Activated CD8-positive, alpha-beta T cell treated with anti-CD3 and anti-CD28 coated beads, Interleukin-2, amount 10 ng/mL, durations not matched to agents 7 days and 5 days (primary cell): Measurements from ENCODE around the gene ATF6. TPM values are rescaled to one million over a fixed set of nuclear protein-coding genes. Genes with fewer than 3 reads are reported as not detected.

Experiments used
- ATAC-seq: fragments of 150-1000 bp; cut with Tn5 transposase; one replicate; pipeline ENCODE4 v1.10.0; 2021; ENCODE audit warnings: moderate library complexity
- CTCF ChIA-PET: fragments of 350-600 bp; sonication (Branson Sonifier 250); formaldehyde crosslinking; loops from one replicate; lab custom pipeline; 2021; ENCODE audit warnings: antibody characterized with exemption; lab: Charles Lee
- POLR2A ChIA-PET: fragments of 350-600 bp; sonication (Branson Sonifier 250); formaldehyde crosslinking; loops from one replicate; lab custom pipeline; 2021; ENCODE audit warnings: antibody characterized with exemption; lab: Charles Lee
- DNase-seq: peaks from one replicate; pipeline ENCODE4 v3.0.0-alpha.2; 2020
- H3K27ac Mint-ChIP-seq: one replicate; pipeline ENCODE4 v1.8.0; 2021; ENCODE audit warnings: mild to moderate bottlenecking, mixed read lengths
- H3K27me3 Mint-ChIP-seq: one replicate; pipeline ENCODE4 v1.8.0; 2021; ENCODE audit warnings: low read depth, mixed read lengths
- H3K36me3 Mint-ChIP-seq: one replicate; pipeline ENCODE4 v1.8.0; 2021; ENCODE audit warnings: low read depth, mixed read lengths
- H3K4me1 Mint-ChIP-seq: one replicate; pipeline ENCODE4 v1.8.0; 2021; ENCODE audit warnings: low read depth, mixed read lengths
- H3K4me3 Mint-ChIP-seq: one replicate; pipeline ENCODE4 v1.8.0; 2021; ENCODE audit warnings: mild to moderate bottlenecking, mixed read lengths
- H3K9me3 Mint-ChIP-seq: one replicate; pipeline ENCODE4 v1.8.0; 2022; ENCODE audit warnings: mixed read lengths; ENCODE audit not compliant: insufficient read depth
- total RNA-seq, 2 experiments: library from RNA; stranded (reverse); gene quantifications; one replicate each; pipeline ENCODE4 v1.2.3, GENCODE V29; 2021

Gene ATF6
- total RNA-seq, 2 experiments from 2014 or later, result 15.2 to 17.1 TPM

DNA sequence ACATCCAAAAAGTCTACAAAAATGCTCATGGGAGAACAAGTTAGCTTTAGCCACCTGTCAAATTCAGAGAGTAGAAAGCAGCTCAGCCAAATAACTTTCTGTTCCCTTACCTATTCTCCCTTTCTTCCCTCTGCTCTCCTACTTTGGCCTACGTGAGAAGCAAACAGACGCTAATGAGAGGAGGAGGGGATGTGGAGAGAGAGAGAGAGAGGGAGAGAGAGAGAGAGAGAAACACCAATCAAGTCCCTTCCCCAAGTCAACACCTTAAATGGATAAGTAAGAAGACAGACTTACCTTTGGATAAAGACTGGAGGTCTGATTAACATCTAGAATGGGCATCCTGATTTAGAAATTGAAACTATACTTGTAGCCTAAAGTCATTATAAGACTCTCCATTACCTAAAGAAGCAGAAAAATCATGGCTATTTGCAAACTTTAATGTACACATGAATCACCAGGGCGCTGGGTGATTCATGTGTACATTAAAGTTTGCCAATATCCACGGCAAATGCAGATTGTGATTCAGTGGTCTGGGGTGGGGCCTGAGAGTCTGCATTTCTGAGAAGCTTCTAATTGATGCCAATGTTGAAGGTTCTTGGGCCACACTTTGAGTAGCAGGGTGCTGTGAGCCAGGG, 29.7 kb upstream of the ATF6 start:
- H3K27ac Mint-ChIP-seq, result no peak overlapping the region
- ATAC-seq (no peak), DNase-seq (no peak)
- no peaks in the 10 kb centered on the region for H3K9me3 Mint-ChIP-seq
- H3K36me3 Mint-ChIP-seq, result no peaks in the 10 kb centered on the region
- ChIA-PET POLR2A (interaction anchor here (0.9 to 4.8 kb wide), 2 partner anchors 10 to 14 kb away, joined by 4 to 21 read pairs; partner anchors contain the start of gene DUSP12), CTCF (interaction anchor here (1.0 to 9.4 kb wide), 7 partner anchors 8 to 252 kb away, joined by 3 to 103 read pairs (median 3); partner anchors contain the start of gene DUSP12)
- H3K4me3 Mint-ChIP-seq, result no peak overlapping the region
- H3K27me3 Mint-ChIP-seq, result peaks cover 12% of the 10 kb centered on the region
- H3K4me1 Mint-ChIP-seq, result peaks cover 45% of the 10 kb centered on the region

DNA sequence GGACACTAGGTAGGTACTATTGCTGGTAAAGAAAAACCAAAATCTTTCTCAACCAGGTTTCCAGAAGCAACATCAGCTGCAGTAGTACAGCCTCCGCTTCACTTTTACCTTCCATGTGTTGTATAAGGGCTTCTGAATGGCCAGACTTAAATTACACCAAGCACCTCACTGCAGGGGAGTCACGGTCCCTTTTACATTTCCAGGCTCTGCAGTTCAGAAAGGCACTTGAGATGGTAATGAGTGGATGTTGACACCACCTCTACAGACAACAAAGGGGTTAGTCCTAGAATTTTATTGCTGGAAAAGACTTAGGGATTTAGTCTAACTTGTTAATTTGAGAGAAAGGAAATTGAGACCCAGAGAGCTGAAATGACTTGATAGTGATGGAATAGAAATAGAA, 28.5 kb upstream of the ATF6 start:
- DNase-seq, result no peak
- peaks cover 43% of the 10 kb centered on the region for H3K4me1 Mint-ChIP-seq
- H3K36me3 Mint-ChIP-seq, result no peaks in the 10 kb centered on the region
- peaks cover 4% of the 10 kb centered on the region for H3K27me3 Mint-ChIP-seq
- ATAC-seq, result no peak
- H3K9me3 Mint-ChIP-seq, result no peaks in the 10 kb centered on the region
- POLR2A ChIA-PET, result interaction anchor here (0.9 to 4.8 kb wide), 2 partner anchors 11 to 12 kb away, joined by 4 to 21 read pairs; partner anchors contain the start of gene DUSP12
- H3K27ac Mint-ChIP-seq, result no peak overlapping the region
- no peak overlapping the region for H3K4me3 Mint-ChIP-seq
- CTCF ChIA-PET, result interaction anchor here (0.9 to 9.4 kb wide), 16 partner anchors 10 to 512 kb away, joined by 3 to 103 read pairs (median 4); partner anchors contain the start of genes DUSP12, FCGR2A, HSPA6 and TOMM40L

DNA sequence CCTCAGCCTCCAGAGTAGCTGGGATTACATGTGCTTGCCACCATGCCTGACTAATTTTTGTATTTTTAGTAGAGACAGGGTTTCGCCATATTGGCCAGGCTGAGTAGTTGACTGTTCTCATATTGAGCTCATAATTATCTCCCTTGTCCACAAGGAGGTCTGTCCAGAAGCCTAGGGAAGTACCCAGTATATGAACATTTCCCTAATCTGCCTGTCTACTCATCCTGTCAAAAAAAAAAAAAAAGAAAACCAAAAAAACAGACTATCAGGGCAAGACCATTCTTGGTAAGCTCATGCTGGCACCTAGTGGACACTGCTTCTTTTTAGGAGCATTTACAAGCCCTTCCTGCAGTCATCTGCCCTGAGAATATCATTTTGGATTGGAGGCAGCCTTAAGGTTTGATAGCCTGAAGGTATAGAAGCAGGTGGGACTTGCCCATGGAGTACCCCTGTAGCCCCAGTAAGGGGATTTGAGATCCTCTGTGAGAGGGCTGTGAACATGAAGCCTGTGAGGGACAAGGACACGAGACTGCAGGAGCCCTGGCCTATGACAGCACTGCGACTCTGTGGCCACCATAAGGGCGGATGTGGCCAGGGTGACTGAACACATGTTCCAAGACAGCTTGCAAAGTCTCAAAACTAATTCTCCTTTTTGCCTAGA, 27.4 kb upstream of the ATF6 start:
- DNase-seq, result peak; percentile 84
- no peaks in the 10 kb centered on the region for H3K36me3 Mint-ChIP-seq
- H3K4me3 Mint-ChIP-seq, result peak overlapping the region; percentile 37
- ChIA-PET CTCF (interaction anchor here (0.8 to 9.4 kb wide), 26 partner anchors 11 to 513 kb away, joined by 3 to 103 read pairs (median 4); partner anchors contain the start of genes DUSP12, FCGR2A, HSPA6 and TOMM40L), POLR2A (interaction anchor here (1.0 to 4.8 kb wide), 3 partner anchors 11 to 199 kb away, joined by 5 to 21 read pairs (median 6); partner anchors contain the start of gene DUSP12)
- peak; percentile 85 for ATAC-seq
- H3K27ac Mint-ChIP-seq, result peak overlapping the region; percentile 88
- H3K27me3 Mint-ChIP-seq, result no peaks in the 10 kb centered on the region
- H3K4me1 Mint-ChIP-seq, result peaks cover 52% of the 10 kb centered on the region
- no peaks in the 10 kb centered on the region for H3K9me3 Mint-ChIP-seq

DNA sequence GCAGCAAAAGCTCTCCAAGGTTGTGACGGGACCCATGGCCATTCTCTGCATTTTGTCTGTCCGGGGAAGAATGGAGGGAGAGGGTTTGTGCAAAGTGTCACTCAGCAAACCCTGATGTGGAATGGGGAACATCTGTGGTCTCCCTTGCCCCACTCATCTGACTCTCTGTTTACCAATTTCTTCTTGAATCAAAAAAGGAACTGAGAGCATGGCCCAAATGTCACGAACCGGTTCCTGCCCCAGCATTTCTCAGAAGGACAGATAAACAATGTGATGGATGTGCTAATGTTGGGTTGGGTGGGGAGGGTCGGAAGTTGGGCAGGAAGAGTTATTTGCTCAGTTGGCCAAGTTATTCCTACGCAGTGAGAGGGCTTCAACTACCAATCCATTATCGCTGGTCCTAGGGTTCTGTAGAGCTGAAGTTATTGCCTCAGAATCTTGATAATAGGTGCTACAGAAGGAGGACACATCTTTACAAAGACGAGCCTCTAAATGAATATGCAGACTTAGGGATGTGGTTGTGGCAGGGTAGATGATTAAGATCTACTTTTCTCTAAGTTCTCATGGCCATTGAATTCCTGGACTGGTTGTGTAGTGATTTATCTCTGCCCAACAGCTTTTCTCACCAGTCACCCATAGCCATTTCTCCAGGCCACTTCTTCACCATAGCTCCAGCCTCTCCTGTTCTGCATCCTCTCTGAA, 26.1 kb upstream of the ATF6 start:
- Mint-ChIP-seq H3K27me3 (peaks cover 3% of the 10 kb centered on the region), H3K27ac (peak overlapping the region; percentile 88), H3K4me3 (no peak overlapping the region), H3K36me3 (no peaks in the 10 kb centered on the region), H3K9me3 (no peaks in the 10 kb centered on the region), H3K4me1 (peaks cover 62% of the 10 kb centered on the region)
- ChIA-PET POLR2A (interaction anchor here (0.7 to 4.8 kb wide), 3 partner anchors 9 to 13 kb away, joined by 3 to 21 read pairs (median 6); partner anchors contain the start of gene DUSP12), CTCF (interaction anchor here (1.0 to 9.4 kb wide), 11 partner anchors 10 to 260 kb away, joined by 3 to 103 read pairs (median 10); partner anchors contain the start of gene DUSP12)
- no peak for ATAC-seq
- DNase-seq, result no peak

DNA sequence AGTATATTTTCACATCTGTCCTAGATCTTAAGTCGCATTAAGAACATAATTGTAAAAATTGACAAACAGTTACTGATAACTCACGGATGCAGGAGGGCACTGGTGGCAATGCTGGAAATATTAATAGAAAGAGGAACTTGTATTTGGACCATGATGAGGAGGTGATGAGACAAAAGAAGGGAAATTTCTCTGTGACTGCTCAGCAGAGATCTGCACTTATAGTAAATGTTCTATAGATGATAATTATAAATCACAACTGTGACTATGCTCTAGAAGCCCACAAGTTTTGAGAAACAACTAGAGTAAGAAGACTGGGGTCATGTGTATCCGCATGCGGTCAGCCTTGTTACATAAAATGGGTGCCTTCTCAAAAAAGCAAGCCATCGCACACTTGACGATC, 25.2 kb upstream of the ATF6 start:
- no peaks in the 10 kb centered on the region for H3K36me3 Mint-ChIP-seq
- ChIA-PET CTCF (interaction anchor here (1.0 to 9.4 kb wide), 19 partner anchors 8 to 514 kb away, joined by 3 to 103 read pairs (median 6); partner anchors contain the start of genes DUSP12 and HSPA6), POLR2A (interaction anchor here (0.7 to 1.0 kb wide), 2 partner anchors 14 kb away, joined by 3 to 4 read pairs; no protein-coding TSS in a partner anchor)
- H3K4me3 Mint-ChIP-seq, result no peak overlapping the region
- DNase-seq, result no peak
- no peak for ATAC-seq
- H3K27ac Mint-ChIP-seq, result no peak overlapping the region
- H3K4me1 Mint-ChIP-seq, result peaks cover 67% of the 10 kb centered on the region
- peaks cover 6% of the 10 kb centered on the region for H3K27me3 Mint-ChIP-seq
- H3K9me3 Mint-ChIP-seq, result no peaks in the 10 kb centered on the region

DNA sequence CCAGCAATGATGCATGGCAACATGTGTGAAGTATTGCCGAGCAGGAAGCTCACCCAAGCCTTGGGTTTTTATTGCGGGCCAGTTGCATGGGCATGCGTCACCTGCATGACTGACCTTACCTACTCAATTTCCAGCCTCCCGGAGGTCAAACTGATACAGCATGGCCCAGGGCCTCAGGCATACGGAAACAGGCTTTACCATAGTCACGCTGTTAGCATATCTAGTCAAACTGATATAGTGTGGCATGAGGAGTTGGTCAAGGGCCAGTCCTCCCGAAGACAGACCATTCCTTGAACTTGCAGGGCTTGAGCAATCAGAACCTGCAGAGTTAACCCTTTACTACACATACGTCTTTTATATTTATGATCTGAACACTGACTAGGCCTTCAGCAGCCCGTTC, 22.9 kb upstream of the ATF6 start:
- Mint-ChIP-seq H3K36me3 (no peaks in the 10 kb centered on the region), H3K27ac (no peak overlapping the region), H3K9me3 (no peaks in the 10 kb centered on the region), H3K4me3 (no peak overlapping the region), H3K4me1 (peaks cover 66% of the 10 kb centered on the region), H3K27me3 (peaks cover 6% of the 10 kb centered on the region)
- DNase-seq (no peak), ATAC-seq (no peak)
- ChIA-PET CTCF (interaction anchor here (3.6 to 9.4 kb wide), 3 partner anchors 15 to 259 kb away, joined by 19 to 103 read pairs (median 89); no protein-coding TSS in a partner anchor), POLR2A (interaction anchor here (1.0 kb wide), 1 partner anchor 16 kb away, joined by 3 read pairs; no protein-coding TSS in a partner anchor)

DNA sequence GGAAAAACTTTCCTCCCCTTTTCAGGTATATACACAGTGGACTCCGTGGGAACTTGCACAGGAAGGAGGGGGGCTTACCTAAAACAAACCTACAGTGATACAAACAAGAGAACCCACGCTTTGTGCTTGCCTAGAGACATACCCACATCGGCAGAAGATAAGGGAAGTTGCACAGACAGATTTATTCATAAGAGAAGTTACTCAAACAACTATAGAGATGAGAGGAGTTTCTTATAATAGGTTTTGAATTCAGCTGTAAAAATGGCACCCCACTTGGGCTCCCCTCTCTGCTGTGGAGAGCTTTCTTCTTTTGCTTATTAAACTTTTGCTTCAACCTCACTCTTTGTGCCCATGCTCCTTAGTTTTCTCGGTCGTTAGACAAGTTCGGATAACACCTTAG, 18.3 kb upstream of the ATF6 start:
- Mint-ChIP-seq H3K36me3 (peaks cover 17% of the 10 kb centered on the region), H3K9me3 (no peaks in the 10 kb centered on the region), H3K27me3 (peaks cover 6% of the 10 kb centered on the region), H3K4me1 (peaks cover 57% of the 10 kb centered on the region), H3K27ac (no peak overlapping the region), H3K4me3 (no peak overlapping the region)
- POLR2A ChIA-PET, result interaction anchor here (0.6 to 1.2 kb wide), 3 partner anchors 11 to 71 kb away, joined by 3 read pairs; partner anchors contain the start of gene ATF6
- CTCF ChIA-PET, result interaction anchor here (0.7 to 1.6 kb wide), 2 partner anchors 100 to 262 kb away, joined by 3 to 4 read pairs; no protein-coding TSS in a partner anchor
- no peak for ATAC-seq
- no peak for DNase-seq

DNA sequence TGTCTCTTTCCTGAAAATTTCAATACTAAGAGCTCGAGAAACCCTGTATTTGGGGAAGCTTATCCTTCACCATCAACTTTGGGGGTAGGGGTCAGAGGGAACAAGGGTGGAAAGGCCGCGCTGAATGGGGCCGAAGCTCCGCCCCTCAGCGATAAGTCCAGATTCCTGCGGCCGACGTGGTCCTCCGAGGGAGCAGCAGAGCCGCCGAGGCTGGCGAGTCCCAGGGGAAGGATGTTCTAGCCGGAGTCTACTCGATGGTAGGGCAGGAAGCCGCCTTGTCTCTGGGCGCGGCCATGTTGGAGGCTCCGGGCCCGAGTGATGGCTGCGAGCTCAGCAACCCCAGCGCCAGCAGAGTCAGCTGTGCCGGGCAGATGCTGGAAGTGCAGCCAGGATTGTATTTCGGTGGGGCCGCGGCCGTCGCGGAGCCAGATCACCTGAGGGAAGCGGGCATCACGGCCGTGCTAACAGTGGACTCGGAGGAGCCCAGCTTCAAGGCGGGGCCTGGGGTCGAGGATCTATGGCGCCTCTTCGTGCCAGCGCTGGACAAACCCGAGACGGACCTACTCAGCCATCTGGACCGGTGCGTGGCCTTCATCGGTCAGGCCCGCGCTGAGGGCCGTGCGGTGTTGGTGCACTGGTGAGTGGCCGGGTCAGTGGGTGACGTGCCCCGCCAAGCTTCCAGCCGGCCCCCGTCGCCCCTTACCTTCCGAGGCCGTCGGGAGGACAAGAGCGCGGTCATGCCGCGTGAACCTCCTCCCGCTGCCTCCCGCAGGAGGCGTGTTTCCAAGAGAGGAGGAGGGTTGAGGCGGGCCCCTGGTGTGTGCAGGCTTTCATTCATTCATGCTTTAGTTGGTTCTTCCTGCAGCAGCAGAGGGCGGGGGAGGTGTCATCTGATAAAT, 16.4 kb upstream of the ATF6 start, which contains the start of gene DUSP12:
Gene DUSP12 (plus strand): TSS at position 278 of the 899 bp plus-strand sequence. CDS start 16 bp downstream, at position 294.
- H3K4me1 Mint-ChIP-seq, result peaks cover 46% of the 10 kb centered on the region
- ChIA-PET POLR2A (interaction anchor here (0.7 to 2.1 kb wide), 12 partner anchors 11 to 258 kb away, joined by 3 to 13 read pairs (median 4); partner anchors contain the start of gene ATF6), CTCF (interaction anchor here (0.6 to 2.8 kb wide), 14 partner anchors 9 to 287 kb away, joined by 3 to 29 read pairs (median 4); partner anchors contain the start of gene ATF6)
- no peaks in the 10 kb centered on the region for H3K9me3 Mint-ChIP-seq
- peaks cover 5% of the 10 kb centered on the region for H3K27me3 Mint-ChIP-seq
- H3K36me3 Mint-ChIP-seq, result peaks cover 34% of the 10 kb centered on the region
- DNase-seq (peak; percentile 92), ATAC-seq (peak; percentile 97)
- peak within 1 kb of the TSS; percentile 96 for H3K27ac Mint-ChIP-seq
- peak within 1 kb of the TSS; percentile 95 for H3K4me3 Mint-ChIP-seq

DNA sequence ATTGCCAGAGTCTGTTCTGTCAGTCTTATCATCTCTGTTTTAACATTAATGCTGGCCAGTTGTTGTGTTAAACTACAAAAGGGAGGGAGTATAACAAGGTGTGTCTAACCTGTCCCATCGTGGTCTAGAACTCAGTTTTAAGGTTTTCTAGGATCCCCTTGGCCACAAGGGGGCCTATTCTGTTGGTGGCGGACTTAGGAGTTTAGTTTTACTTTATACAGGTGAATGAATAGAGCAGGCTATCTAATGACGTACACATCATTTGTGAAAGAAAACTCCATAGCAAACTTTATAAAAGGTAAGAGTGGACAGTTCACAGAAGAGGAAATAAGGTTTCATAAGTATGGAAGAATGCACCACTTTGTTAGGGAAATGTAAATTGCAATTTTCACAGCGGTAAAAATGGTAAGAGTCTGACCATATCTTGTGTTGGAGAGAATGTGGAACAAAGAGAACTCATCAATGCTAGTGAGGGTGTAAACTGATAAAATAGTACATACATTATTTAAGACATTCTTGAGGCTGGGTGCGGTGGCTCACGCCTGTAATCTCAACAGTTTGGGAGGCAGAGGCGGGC, 2.5 kb upstream of the ATF6 start:
- H3K27me3 Mint-ChIP-seq, result no peaks in the 10 kb centered on the region
- CTCF ChIA-PET, result interaction anchor here (0.7 to 2.5 kb wide), 10 partner anchors 8 to 276 kb away, joined by 3 to 35 read pairs (median 4); partner anchors contain the start of gene DUSP12
- peaks cover 37% of the 10 kb centered on the region for H3K4me1 Mint-ChIP-seq
- no peak overlapping the region for H3K27ac Mint-ChIP-seq
- DNase-seq (peak; percentile 68), ATAC-seq (peak; percentile 68)
- no peaks in the 10 kb centered on the region for H3K9me3 Mint-ChIP-seq
- POLR2A ChIA-PET, result no interaction called here
- H3K4me3 Mint-ChIP-seq, result peak overlapping the region; percentile 40
- H3K36me3 Mint-ChIP-seq, result peaks cover 10% of the 10 kb centered on the region
